ENCODE results near the gene PITPNC1.

Gene PITPNC1

DNA sequence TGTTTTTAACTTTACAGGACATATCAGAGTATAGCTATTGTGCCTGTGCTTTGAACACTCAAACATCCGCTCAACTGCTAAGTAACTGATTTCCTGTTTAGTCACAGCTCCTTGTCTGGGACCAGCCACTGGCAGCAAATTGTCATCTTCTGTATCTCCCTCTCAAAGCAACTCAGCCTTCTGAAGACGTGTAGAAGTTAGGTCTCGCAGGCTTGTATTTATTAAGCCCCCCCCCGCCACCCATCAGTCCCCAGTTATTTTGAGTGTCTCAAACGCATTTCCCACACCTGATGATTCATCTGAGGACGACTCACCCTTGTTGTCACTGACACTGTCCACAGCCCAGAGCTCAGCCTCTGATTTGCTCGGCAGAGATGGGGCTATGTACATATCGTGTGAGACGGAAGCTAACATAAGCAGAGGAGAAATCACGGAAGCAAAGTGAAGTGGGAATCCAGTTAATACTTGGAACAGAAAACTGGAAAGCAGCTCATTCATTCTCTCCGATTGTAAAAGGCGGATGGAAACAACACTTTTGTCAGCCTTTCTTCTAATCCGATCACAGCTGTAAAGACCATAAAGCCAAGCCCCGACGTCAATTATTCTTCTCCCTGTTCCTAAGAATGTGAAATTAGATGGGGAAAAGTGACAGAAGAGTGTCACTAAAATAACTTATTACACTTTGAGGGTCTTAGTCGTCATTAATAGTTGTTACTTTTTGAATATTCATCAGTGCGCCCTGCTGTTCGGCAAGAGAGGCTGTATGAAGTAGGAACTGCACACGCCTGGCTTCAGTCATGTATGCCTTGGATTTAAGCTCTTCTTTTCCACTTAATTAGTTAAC is 64.2 kb downstream of the PITPNC1 start:
- H3K4me2 ChIP-seq, result no peak overlapping the region
- TF ChIP-seq, protein P1, sequence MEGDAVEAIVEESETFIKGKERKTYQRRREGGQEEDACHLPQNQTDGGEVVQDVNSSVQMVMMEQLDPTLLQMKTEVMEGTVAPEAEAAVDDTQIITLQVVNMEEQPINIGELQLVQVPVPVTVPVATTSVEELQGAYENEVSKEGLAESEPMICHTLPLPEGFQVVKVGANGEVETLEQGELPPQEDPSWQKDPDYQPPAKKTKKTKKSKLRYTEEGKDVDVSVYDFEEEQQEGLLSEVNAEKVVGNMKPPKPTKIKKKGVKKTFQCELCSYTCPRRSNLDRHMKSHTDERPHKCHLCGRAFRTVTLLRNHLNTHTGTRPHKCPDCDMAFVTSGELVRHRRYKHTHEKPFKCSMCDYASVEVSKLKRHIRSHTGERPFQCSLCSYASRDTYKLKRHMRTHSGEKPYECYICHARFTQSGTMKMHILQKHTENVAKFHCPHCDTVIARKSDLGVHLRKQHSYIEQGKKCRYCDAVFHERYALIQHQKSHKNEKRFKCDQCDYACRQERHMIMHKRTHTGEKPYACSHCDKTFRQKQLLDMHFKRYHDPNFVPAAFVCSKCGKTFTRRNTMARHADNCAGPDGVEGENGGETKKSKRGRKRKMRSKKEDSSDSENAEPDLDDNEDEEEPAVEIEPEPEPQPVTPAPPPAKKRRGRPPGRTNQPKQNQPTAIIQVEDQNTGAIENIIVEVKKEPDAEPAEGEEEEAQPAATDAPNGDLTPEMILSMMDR (conservative IDR thresholded peaks at IDR 0.05; ENCODE audit: low read depth, low read length), result no peak
- no peaks in the 10 kb centered on the region for H4K20me1 ChIP-seq (ENCODE audit: insufficient read depth)
- H3K4me3 ChIP-seq (IDR thresholded peaks at IDR 0.05; ENCODE audit: insufficient read depth, low read depth, low read length), result no peak overlapping the region
- no peaks in the 10 kb centered on the region for H3K4me1 ChIP-seq (ENCODE audit: low read depth, poor library complexity, severe bottlenecking)
- peaks cover 12% of the 10 kb centered on the region; the same call in 1 of the 2 replicates for H3K79me2 ChIP-seq (ENCODE audit: insufficient read depth, low read depth)
- H2AFZ ChIP-seq (ENCODE audit: low read depth), result no peak overlapping the region
- H3K36me3 ChIP-seq (ENCODE audit: insufficient read depth), result no peaks in the 10 kb centered on the region
- H3K9ac ChIP-seq, result no peak overlapping the region
- H3K27me3 ChIP-seq (ENCODE audit: insufficient read depth, low read depth), result no peaks in the 10 kb centered on the region
- H3K27ac ChIP-seq, result no peak overlapping the region

DNA sequence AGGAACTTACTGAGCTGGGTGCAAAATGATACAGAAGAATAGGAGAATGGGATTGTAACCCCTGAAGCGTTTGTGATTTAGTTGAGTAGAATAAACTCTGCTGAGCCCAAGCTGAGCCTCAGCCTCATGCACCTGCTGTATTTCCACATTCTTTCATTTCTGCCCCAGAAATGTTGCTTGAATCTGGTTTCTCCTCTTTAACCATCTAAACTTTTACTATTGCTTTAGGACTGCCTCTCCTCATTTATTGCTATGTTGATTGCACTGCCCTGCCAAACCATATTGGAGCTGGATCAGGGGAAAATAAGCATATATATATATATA is 64.8 kb downstream of the PITPNC1 start:
- Histone ChIP-seq H3K27me3 (ENCODE audit: insufficient read depth, low read depth) (no peaks in the 10 kb centered on the region), H3K36me3 (ENCODE audit: insufficient read depth) (no peaks in the 10 kb centered on the region), H3K4me2 (no peak overlapping the region), H3K4me1 (ENCODE audit: low read depth, poor library complexity, severe bottlenecking) (no peaks in the 10 kb centered on the region), H3K27ac (no peak overlapping the region), H3K79me2 (ENCODE audit: insufficient read depth, low read depth) (peaks cover 6% of the 10 kb centered on the region; the same call in 1 of the 2 replicates), H2AFZ (ENCODE audit: low read depth) (no peak overlapping the region), H3K4me3 (IDR thresholded peaks at IDR 0.05; ENCODE audit: insufficient read depth, low read depth, low read length) (no peak overlapping the region), H3K9ac (no peak overlapping the region), H4K20me1 (ENCODE audit: insufficient read depth) (no peaks in the 10 kb centered on the region)
- TF ChIP-seq, protein P1 (conservative IDR thresholded peaks at IDR 0.05; ENCODE audit: low read depth, low read length), result no peak

DNA sequence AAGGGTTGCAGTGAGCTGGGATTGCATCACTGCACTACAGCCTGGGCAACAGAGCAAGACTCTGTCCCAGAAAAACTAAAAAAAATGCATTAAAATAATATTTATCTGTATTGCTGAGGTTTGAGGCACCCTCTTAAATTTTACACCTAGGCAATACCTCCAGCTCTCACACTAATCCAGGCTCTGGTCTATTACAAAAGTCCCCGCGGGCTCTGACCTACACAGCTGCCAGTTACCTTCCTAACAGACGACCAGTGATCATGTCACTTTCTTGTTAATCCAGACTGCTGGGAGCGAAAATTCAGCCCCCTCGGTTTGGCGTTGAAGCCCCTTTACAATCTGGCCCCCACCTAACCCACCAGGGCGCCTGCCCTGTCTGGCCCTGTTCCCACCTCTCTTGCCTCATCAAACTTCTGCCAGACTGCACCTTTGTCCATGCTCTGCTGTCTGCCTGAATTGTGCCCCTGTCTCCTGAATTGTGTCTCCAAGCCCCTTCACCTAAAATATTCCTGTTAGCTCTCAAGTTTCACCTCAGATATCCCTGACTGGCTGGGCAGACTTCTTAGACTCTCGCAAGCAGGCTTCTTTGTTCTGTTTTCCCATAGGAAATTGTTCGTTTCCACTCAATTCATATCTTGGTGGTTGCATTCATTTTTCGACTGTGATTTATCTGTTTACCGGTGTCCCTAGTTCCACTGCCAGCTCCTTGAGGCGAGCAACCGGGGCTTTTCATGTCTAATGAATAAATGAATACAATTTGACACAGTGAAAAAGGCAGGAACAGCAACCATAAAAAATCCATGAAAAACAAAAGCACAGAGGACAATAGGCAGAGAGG is 65.9 kb downstream of the PITPNC1 start:
- no peaks in the 10 kb centered on the region for H4K20me1 ChIP-seq (ENCODE audit: insufficient read depth)
- no peak overlapping the region for H3K9ac ChIP-seq
- no peaks in the 10 kb centered on the region for H3K27me3 ChIP-seq (ENCODE audit: insufficient read depth, low read depth)
- H2AFZ ChIP-seq (ENCODE audit: low read depth), result no peak overlapping the region
- no peak overlapping the region for H3K4me3 ChIP-seq (IDR thresholded peaks at IDR 0.05; ENCODE audit: insufficient read depth, low read depth, low read length)
- peaks cover 5% of the 10 kb centered on the region; the same call in 1 of the 2 replicates for H3K79me2 ChIP-seq (ENCODE audit: insufficient read depth, low read depth)
- TF ChIP-seq, protein P1 (conservative IDR thresholded peaks at IDR 0.05; ENCODE audit: low read depth, low read length), result no peak
- H3K27ac ChIP-seq, result no peak overlapping the region
- no peaks in the 10 kb centered on the region for H3K36me3 ChIP-seq (ENCODE audit: insufficient read depth)
- H3K4me2 ChIP-seq, result no peak overlapping the region
- H3K4me1 ChIP-seq (ENCODE audit: low read depth, poor library complexity, severe bottlenecking), result no peaks in the 10 kb centered on the region

DNA sequence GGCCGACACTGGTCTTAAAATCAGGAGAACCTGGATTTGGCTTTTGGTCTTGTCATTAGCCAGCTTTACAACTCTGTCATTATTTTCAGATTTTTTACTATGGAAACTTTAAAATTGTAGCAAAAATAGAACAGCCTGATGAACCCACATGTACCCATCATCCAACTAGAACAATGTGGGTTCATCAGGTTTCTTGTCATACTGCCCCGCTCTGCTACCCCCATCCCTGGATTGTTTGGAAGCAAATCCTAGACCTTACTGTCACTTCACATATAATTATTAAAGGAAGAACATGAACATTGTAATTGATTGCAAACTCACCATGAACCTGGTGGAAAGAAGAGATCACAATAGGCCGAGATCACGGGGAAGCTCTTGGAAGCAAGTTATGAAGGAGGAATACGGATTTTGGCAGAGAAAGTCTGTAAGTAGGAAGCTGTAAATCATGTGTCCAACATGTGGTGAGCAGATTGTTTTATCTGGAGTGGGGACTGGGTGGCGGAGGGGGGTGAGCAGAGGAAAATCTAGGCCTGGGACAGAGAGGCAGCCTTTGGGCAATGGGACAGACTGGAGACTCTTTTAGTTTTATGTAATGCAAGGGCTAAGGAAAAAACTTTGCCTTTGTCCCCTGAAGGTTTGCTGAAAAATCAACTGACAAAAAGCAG is 67.0 kb downstream of the PITPNC1 start:
- H4K20me1 ChIP-seq (ENCODE audit: insufficient read depth), result no peaks in the 10 kb centered on the region

More for the DNA sequence above, 67.0 kb downstream of the PITPNC1 start:
- Histone ChIP-seq H3K79me2 (ENCODE audit: insufficient read depth, low read depth) (peaks cover 5% of the 10 kb centered on the region; the same call in 1 of the 2 replicates), H3K9ac (no peak overlapping the region), H3K4me1 (ENCODE audit: low read depth, poor library complexity, severe bottlenecking) (no peaks in the 10 kb centered on the region), H3K27ac (no peak overlapping the region), H3K4me3 (IDR thresholded peaks at IDR 0.05; ENCODE audit: insufficient read depth, low read depth, low read length) (no peak overlapping the region), H2AFZ (ENCODE audit: low read depth) (no peak overlapping the region), H3K27me3 (ENCODE audit: insufficient read depth, low read depth) (no peaks in the 10 kb centered on the region), H3K36me3 (ENCODE audit: insufficient read depth) (no peaks in the 10 kb centered on the region), H3K4me2 (no peak overlapping the region)
- TF ChIP-seq, protein P1 (conservative IDR thresholded peaks at IDR 0.05; ENCODE audit: low read depth, low read length), result no peak
